ENCODE results near the gene LMO4.
A peak's percentile ranks its signal among the peaks of the same experiment; 100 is the strongest.

The LMO4 gene

DNA sequence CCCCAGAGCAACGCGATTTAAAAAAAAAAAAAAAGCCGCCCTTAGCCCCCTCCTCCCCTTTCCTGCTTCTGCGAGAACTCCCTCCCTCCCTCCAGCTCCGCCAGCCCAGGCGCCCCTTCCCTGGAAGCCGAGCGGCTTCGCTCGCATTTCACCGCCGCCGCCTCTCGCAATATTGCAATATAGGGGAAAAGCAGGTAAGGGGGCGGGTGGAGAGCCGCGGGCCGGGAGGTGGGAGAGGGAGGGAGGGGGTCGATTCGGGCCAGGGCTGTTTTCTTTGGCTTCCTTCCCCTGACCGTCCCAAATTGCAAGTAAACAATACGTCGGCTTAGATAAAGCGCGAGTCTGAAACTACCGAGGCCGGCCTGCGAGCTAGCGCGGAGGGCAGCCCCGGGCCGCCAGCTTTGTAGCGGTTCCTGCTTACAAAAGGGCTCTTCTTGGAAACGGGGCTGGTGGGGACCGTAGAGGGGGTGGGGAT, 408 bp downstream of the LMO4 start:
- peak; percentile 41 for DNase-seq

DNA sequence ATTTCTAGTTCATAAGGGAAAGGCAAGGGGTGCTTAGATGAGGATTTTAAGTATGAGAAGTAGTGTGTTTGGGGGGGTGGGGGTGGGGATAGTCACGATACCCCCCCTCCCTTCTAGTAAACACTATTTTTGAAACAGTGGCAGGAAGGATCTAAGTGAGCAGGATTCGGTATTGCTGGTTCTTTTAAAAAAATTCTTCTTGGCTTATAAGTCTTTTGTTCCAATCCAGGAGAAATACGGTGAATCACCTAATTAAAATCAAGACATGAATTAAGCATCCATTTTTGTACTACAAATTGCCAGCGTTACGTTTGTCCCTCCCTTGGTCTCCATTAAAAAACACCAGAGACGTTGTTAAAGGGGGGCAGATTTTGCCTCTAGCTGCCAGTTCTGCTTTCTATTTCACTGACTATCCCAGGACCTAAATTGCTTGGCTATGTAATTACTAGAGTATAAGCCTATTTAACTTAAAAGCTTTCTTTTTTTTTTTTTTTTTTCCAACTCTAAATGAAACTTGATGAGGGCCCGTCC, 911 bp downstream of the LMO4 start:
- peak; percentile 44 for DNase-seq

DNA sequence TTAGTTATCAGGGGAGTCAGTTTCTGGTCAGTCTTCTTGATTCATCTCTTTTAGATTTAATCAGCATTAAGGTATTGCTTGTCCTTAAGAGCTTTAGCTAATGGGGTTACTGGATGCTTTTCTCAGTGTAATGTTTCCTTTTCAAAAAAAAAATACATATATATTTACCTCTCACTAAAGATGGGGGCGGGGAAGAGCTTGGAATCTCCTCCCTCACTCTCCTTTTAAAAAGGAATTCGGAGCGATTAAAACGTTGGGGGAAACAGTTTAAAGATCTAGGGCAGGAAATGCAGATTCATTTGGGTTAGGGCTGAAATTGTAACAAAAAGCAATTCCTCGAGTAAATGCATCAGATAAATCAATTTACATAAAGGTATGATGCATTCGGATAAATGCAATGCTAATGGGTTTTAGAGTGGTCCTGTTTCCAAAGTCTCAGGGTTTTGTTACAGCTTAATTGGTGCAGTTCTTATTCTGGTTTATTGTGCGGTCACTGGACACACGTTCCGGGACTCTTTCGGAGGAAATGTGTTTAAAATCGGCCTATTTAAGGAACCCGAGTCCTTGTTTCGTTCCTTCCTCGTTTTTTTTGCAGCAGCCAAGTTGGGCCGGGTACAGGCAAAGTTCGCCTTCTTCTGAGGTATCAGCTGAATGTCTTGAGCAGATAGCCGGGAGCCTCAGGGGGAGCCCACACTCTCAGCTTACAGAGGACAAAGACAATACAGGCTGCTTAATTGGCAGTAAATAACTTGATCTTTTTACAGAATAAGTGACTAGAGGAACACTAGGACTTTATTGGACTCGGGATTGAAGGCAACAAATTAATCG, 1.6 kb downstream of the LMO4 start:
- DNase-seq, result peak; percentile 73

DNA sequence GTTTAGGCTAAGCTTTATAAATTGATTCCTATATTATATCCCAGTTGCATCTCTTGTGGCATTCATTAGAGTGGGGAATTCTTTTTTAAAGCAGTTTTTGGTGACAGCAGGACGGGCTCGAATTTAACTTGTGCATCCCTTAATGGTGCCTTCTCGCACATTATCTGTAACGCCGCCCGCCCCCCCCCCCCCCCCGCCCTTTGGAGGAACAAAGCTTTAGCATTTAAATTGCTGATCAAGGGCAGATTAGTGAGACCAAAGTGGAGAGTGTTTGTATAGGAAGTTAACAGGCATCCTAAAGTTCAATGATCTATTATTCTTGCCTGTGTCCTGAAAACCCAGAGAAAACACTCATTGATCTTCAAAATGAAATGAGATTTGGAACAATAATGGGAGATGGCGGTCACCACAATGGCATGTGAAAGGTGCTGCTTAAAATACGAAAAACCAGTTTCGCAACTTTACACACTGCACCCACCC, 2.2 kb downstream of the LMO4 start:
- no peak for DNase-seq

DNA sequence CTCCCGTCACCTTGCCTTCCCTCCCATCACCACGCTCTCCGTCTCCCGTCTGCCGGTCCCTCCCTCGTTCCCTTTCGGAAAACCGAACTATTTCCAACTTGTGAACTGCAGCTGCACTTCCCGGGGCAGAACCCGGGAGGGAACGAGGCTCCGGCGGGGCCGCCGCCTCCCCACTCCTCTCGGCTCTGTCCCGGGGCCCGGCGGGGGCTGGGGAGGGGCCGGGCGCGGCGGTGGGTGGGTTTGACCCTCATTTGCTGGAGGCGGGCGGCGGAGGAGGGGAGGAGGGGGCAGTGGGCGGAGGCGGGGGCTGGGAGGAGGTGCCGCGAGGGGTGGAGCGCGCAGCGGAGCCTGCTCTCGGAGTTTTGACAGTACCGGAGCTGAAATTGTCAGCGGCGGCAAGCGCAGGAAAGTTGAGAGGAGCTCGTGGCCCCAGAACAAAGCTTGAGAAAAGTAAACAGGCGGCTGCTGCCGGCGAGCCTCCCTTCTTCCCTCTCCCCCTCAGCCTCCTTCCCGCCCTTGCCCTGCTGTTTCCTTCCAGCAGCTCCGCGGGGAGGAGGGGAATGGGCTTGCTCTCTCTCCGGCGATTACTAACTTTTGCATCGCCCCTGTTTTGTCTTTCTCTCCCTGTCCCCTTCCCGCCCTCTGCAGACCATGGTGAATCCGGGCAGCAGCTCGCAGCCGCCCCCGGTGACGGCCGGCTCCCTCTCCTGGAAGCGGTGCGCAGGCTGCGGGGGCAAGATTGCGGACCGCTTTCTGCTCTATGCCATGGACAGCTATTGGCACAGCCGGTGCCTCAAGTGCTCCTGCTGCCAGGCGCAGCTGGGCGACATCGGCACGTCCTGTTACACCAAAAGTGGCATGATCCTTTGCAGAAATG, 2.9 kb downstream of the LMO4 start:
- DNase-seq, result peak; percentile 79

DNA sequence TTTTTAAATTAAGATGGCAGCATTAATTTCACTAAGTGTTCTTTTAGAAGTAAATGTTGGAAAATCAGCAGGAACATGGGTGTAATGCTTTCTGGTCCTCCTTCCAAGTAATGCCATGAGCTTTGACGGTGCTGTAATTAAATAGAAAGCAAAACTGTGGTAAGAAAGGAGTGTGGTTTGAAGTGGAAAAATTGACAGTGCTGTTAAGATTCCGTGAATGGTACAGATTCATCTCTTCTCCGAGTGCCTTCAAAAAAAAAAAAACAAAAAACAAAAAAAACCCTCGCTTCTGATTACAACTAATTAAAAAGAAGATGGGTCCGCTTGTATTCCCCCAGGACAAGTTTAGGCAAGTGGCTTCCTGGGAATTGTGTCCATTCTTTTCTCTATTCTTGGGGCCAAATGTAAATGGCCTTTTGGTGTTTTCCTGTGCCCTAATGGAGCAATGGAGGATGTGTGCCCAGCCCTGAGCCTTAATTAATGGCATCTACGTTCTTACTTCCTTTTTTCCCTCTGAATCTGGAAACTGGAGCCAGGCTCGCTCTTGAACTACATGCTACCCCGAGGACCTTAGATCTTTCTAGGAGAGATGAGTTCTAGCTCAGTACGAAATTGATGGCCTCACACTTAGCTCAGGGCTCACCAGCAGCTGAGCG, 5.1 kb downstream of the LMO4 start:
- no peak for DNase-seq

DNA sequence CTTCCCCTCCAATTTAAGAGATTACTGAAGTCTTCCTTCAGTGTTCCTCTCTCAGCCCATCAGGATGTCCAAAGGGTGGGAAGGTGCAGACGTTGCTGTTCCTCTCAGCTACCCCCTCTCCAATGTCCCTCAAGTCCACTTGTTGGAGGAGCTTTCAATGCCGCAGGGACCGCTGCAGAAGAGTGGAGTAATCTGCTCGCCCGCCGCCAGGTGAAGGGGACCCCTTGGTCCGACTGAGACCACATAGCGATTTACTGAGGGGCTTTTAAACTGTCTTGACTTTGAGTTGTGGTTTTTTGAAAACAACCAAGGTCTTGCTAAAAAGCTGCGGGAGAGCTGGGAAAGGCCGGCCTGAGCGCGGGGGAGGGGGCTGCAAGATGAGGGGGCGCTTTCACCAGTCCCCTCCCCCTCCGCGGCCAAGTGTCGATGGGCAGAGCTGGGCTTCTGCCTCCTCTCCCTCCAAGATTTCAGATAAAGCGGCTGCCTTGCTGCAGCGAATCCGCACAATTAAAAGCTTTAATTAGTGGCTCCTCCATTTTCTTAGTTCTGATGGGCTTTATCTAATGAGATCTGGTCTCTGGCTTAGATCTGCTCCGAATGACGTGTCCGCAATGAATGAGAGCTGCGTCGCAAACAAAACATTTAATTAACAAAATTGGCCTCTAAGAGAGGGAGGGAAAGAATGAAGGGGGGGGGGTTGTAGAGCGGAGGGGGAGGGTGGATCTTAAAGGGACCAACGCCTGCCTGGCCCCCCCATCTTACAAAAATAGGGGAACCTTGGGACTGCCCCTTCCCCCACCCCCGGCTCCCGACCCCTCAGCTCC, 5.9 kb downstream of the LMO4 start:
- peak; percentile 82 for DNase-seq

DNA sequence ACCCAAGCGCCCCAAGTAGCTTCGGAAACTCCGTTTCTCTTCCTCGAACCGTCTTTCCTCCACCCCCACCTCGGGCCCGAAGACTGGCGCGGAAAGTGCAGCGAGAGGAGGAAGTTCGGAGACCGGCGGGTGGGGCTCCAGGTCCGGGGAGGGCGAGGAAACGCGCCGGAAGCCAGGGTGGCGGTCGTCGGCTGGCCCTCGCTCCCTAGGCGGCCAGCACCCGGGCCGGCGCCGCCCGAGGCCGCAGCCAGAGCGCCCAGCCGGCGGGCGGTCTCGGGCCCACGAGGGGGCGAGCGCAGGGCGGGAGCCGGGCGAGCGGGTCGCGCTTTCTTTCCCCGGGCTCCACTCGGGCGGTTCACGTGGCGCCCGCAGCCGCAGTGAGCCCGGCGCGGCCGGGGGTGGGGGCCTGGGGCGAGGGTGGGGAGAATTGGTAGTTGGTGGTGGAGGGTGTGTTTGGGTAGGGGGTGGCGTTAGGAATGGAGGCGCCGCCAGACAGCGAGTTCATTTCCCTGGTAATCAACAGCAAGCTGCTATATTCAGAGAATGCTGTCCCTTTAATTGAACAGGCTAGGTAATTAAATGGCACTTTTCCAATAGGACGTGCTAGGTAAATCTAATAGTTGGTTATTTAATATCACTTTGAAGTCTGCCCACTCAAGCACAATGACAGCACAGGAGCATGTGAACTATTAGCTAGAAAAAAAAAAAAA, 6.7 kb downstream of the LMO4 start:
- DNase-seq, result peak; percentile 42

DNA sequence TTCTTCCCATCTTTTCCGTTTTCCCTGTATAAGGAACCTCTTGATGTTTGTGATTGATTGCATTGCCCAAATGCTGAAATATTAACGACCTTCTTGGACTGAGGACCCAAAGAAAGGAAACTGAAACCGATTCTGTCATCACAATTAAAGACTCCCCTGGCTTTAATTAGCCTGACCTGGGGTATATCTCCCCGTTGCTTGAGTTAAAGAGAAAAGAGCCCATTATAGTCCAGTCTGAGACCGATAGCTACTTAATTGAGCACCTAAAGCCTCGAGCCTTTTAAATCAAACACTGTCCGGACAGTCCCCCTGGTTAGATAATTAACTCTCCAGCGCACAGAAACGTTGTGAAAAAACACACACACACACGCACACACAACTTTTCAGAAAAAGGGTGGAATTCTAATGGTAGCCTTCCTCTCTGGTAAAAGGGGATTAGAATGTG, 8.0 kb downstream of the LMO4 start:
- DNase-seq, result no peak

DNA sequence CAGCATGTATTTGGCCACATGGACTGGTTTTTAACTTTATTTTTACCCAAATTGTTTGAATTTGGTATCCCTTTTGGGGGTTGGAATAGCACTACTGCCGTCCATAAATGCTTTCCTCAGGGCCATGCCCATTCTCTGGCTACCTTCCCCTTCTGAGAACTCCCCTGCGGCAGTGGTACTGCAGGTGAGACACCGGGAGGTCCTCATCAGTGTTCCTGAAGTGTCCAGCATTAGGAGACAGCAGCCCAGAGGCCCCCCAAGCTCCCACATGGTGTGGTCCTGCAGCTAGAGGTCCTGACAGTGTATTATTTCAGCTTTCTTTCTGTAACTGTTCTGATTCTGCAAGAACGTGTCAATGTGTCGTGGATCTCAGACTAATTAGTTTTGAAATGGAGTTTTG, 8.9 kb downstream of the LMO4 start:
- DNase-seq, result no peak

DNA sequence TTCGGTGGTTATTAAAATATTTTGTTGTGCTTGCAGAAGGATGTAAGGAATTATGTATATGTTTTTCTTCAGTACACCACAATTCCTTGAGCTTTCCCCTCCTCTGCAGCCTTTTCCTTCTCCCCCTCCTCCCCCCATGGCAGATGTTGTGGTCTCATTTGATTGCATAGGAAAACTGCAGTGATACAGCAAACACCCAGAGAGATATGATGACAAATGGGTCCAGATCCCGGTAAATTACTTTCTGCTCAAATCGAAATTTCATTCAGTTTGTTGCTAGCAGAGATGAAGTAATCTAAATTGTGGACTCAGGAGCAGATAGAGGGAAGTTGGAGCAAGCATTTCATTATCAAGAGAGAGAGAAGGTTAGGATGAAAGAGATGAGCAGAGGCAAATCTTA, 9.9 kb downstream of the LMO4 start:
- no peak for DNase-seq

DNA sequence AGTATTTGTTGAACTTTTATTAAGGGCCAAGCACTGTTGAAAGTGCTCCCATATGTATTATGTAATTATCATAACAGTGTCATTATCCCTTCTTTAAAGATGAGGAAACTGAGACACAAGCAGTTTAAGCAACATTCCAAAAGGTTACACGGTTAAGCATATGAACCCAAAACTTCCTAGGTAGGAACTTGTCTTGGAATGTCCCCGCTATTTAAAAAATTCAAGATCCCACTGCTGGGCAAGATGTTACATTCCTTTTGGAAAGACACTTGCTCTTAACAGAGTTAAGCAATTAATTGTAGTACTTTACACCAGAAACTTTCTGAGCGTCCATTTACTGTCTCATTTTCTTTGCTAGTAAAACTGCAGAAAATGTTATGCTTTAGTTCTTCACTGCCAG, 15.6 kb downstream of the LMO4 start:
- no peak for DNase-seq

DNA sequence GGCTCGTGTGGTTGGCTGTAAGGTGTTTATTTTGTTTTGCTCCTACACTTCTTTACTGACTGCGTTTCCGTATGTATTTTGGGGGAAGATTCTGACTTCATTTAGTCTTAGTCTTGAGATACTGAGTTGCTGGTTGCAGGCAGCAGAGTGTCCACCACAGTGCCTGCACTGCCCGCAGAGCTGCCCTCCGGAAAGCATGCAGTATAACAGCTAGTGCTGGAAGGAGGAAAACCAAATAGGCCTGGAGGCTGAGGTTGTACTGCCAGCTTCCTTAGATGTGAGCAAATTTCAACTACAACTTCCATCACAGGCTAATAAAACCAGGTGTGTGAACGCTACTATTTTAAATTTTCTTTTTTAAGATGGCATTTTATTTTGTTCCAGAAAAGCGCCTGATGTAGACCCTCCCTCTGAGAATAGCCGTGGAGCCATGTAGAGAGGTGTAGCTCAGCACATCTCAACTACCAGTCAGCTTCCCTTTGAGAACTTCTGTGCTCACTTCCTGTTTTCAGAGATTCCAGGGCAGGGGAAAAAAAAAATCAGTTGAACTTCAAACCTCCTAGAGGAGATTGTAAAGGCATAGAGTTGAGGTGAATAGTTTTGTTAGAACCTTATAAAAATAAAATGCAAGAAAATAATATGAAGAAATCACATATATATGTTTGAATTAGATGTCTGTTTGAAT, 17.6 kb downstream of the LMO4 start:
- no peak for DNase-seq

DNA sequence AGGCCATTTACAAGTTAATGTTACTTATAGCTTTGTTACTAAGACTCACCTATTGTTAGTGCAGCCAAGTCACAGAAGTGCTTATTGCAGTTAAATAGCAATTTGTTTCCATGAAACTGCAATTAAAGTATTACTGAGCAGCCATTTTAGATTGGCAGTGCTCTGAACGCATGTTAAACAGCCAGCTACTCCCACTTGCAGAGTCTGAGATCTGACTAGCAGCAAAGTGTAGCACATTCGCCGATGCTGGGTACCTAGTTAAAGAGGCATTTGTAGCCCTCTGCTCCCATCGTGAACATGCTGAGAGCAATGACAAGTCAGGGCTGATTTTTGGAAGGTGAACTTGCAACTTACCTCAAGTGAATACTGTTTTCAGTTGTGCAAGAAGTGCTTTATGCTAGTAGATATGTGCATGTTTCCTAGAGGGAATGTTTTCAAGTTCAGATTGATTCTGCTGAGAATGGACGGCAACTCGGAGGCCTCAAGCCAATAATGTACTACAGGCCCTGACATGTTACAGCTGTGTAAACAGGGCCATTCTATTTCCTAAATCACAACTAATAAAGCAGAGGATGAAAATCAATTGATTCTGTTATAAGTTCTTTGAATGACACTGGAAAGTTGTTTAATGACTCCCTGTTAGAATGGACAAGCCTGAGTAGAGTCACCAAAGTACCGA, 19.8 kb downstream of the LMO4 start:
- no peak for DNase-seq

DNA sequence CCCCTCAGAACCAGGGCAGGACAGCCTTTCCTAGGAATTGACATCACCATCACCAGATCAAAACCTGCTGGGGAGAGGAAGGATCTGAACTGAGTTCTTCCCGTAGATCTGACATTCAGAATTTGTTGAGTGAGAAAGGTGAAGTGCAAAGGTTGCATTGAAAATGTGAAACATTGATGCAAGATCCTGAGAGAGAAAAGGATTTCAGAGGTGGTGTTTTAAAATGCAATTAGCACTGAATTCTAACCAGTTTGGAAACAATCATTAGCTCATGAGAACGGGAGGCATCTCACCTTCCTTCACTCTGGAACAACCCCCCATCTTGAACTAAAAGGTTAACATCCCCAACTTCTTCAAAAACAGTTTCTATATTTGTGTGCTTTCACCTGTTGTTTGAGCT, 20.4 kb downstream of the LMO4 start:
- DNase-seq, result no peak

DNA sequence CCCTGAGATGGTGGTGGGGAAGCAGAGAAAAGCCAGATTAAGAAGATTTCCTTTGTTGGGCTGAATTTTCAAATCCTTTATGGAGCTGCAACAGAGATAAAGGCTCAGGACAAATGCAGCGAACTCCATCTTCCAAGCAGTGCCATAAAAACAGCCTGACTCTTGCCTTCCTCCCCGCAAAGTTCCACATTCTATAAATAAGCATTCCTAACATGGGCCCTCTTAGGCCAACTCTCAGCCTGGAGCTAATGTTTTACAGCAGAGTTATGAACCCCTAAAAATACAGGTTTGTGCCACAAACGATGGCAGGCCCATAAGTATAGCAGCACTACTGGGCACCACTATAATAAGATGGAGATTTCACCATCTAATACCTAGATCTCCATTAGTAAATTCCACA, 27.2 kb downstream of the LMO4 start:
- no peak for DNase-seq

DNA sequence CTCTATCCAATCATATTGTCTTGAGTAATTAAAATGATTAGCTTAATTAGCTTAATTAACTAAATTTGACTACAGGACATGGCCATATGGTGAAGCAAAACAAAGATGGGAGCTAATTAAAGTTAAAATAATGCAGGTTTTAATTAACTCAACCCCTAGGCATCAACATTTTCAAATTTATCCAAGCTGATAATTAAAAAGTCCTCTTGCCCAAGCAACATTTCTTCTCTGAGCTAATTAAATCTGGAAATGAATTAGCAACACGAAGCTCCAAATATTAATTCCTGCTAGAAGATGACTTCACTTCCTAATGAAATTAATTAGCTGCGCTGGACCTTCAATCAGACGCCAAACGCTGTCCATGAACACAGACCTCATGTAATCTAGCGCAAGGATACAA, 27.9 kb downstream of the LMO4 start:
- DNase-seq, result no peak

DNA sequence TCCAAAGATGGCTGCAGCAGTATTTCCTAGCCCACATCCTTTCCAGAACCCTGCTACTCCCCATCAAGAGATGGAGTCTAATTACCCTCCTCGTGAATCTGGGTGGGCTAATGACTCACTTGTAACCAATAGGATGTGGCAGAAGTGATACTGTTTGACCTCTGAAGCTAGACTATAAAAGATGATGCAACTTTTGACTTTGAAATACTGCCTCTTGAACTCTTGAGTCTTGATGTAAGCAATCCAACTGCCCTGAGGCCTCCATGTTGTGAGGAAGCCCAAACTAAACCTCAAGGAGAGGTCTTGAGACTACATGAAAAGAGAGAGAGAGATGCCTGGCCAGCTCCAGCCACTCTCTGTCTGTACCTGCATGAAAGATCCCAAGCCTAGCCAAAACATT, 29.5 kb downstream of the LMO4 start:
- DNase-seq, result no peak

DNA sequence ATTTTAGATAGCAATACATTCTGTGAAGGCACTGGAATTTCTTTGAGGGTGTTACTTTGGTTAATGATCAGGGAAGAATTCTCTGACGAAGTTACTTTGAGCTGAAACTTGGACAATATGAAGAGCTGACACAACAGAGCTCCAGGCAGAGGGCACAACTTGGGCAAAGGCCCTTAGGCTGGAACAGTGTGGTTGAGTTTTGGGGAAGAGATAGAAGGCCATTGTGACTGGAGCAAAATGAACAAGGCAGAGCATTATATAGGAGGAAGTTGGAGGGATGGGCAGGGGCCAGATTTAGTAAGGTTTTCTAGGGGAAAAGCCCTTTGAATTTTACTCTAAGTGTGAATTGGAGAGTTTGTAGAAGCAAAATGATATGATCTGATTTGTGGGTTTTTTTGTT, 30.9 kb downstream of the LMO4 start:
- no peak for DNase-seq
